SK-N-MC (cell line): ENCODE measurements around the gene CCDC82.

ENCODE experiments used
- DNase-seq: peaks from one replicate; pipeline ENCODE4 v3.0.0-alpha.2; 2011; ENCODE audit warnings: low read depth, low spot score
- H3K27ac ChIP-seq: fragments of 200-600 bp; sonication (generic); 2 replicates; pipeline ENCODE4 v1.5.1; 2016; ENCODE audit warnings: mixed run types
- H3K36me3 ChIP-seq: fragments of 200-600 bp; sonication (generic); 2 replicates; pipeline ENCODE4 v1.6.1; 2017; ENCODE audit warnings: antibody characterized with exemption, low read length, mixed read lengths; ENCODE audit not compliant: insufficient read depth
- H3K4me3 ChIP-seq: fragments of 200-600 bp; sonication (generic); 2 replicates; pipeline ENCODE4 v1.5.1; 2016
- H3K9ac ChIP-seq: fragments of 200-600 bp; sonication (generic); 2 replicates; pipeline ENCODE4 v1.8.0; 2017; ENCODE audit warnings: mixed run types, mixed read lengths; ENCODE audit not compliant: insufficient read length
- H3K9me3 ChIP-seq: fragments of 200-600 bp; sonication (generic); 2 replicates; pipeline ENCODE4 v1.6.1; 2017; ENCODE audit warnings: low read depth, mild to moderate bottlenecking, antibody characterized with exemption, low read length, moderate library complexity, mixed read lengths
- EZH2 ChIP-seq: fragments of 200-600 bp; sonication (generic); IDR thresholded peaks from one replicate; pipeline ENCODE4 v1.6.1; 2017; ENCODE audit warnings: antibody characterized with exemption
- FOXP2 ChIP-seq: optimal IDR thresholded peaks from 2 replicates; pipeline ENCODE3; 2011; ENCODE audit warnings: mild to moderate bottlenecking, moderate library complexity; ENCODE audit not compliant: insufficient read depth; ENCODE audit errors: extremely low read length, control extremely low read depth
- POLR2AphosphoS5 ChIP-seq: IDR thresholded peaks from 2 replicates; pipeline ENCODE4 v1.6.1; 2012; ENCODE audit warnings: mild to moderate bottlenecking, low read depth, low read length, borderline replicate concordance

CCDC82 gene

DNA sequence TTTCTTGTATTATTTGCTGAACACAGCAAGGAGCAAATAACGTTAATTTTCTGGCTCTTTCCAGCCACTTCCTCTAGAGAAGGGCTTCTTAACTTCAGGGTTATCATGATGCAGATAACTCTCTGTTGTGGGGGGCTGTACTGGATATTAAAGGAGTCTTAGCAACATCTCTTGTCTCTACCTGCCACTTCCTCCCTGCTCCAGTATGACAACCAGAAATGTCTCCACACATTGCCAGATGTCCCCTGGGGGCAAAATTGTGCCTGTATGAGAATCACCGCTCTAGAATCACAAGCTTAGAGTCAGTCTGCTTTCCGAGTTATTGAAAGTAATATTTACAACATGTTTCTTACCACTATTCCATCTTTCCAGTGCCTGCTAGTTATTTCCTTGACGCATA, 6.9 kb upstream of the CCDC82 start:
- Histone ChIP-seq H3K9me3 (no peaks in the 10 kb centered on the region), H3K27ac (no peak overlapping the region), H3K36me3 (no peaks in the 10 kb centered on the region), H3K9ac (no peak overlapping the region), H3K4me3 (no peak overlapping the region)
- DNase-seq: no peak
- TF ChIP-seq FOXP2: no peak
- TF ChIP-seq POLR2AphosphoS5: no peak
- no peak for TF ChIP-seq EZH2

DNA sequence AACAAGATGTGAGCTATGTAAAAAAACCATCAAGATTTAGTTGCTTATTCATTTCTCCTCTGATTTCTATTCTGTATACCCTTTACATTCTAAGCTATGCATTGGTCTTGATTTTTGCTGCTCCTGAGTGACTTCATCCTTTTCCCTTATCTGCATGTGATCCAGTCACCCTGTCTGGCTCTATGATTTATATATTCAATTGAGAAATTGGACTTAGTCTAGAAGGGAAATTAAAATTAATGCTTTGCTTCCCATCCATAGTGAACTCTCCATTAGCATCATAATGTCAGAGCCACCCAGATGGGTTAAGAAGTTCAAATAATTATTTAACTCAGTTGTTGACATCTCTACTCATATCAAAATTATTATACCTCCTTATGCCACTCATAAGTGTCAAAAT, 5.1 kb upstream of the CCDC82 start:
- no peak for DNase-seq
- TF ChIP-seq POLR2AphosphoS5 (no peak), EZH2 (no peak), FOXP2 (no peak)
- Histone ChIP-seq H3K4me3 (no peak overlapping the region), H3K9ac (no peak overlapping the region), H3K9me3 (no peaks in the 10 kb centered on the region), H3K27ac (no peak overlapping the region), H3K36me3 (no peaks in the 10 kb centered on the region)

- no peak for TF ChIP-seq POLR2AphosphoS5
- no peak for TF ChIP-seq FOXP2
- no peaks in the 10 kb centered on the region for H3K36me3 ChIP-seq
- no peak overlapping the region for H3K9ac ChIP-seq
- peak; percentile 28 for DNase-seq
- no peak overlapping the region for H3K4me3 ChIP-seq
- no peak overlapping the region for H3K27ac ChIP-seq
- no peaks in the 10 kb centered on the region for H3K9me3 ChIP-seq
These were observed 4.1 kb upstream of the CCDC82 start for GRCh38 chr11:96393753-96394348.

DNA sequence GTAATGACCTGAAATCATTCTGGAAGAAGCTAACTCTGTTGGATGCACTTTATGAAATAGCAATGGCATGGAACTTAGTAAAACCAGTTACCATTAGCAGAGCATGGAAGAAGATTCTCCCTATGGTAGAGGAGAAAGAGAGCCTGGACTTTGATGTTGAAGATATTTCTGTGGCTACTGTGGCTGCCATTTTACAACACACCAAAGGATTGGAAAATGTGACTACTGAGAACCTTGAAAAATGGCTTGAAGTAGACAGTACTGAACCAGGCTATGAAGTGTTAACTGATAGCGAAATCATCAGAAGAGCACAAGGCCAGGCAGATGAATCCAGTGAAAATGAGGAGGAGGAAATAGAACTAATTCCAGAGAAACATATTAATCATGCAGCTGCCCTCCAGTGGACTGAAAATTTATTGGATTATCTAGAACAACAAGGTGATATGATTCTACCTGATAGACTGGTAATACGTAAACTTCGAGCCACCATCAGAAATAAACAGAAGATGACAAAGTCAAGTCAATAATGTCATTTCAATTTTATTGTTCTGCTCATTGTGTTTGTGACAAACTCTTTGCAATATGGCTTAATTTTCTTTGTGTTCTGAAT, 2.1 kb upstream of the CCDC82 start:
- DNase-seq: no peak
- no peak overlapping the region for H3K9ac ChIP-seq
- no peak overlapping the region for H3K4me3 ChIP-seq
- H3K27ac ChIP-seq: no peak overlapping the region
- H3K36me3 ChIP-seq: no peaks in the 10 kb centered on the region
- TF ChIP-seq FOXP2: no peak
- no peak for TF ChIP-seq EZH2
- TF ChIP-seq POLR2AphosphoS5: no peak
- no peaks in the 10 kb centered on the region for H3K9me3 ChIP-seq

- Histone ChIP-seq H3K4me3 (peak overlapping the region; percentile 92), H3K27ac (no peak overlapping the region), H3K9me3 (no peaks in the 10 kb centered on the region), H3K36me3 (no peaks in the 10 kb centered on the region), H3K9ac (peak overlapping the region; percentile 83)
- no peak for DNase-seq
- TF ChIP-seq POLR2AphosphoS5: no peak
- TF ChIP-seq FOXP2: no peak
- no peak for TF ChIP-seq EZH2
These were observed 728 bp upstream of the CCDC82 start for GRCh38 chr11:96390488-96390792.

GRCh38 chr11:96388891-96389719, 607 bp downstream of the CCDC82 start:
- Histone ChIP-seq H3K9me3 (no peaks in the 10 kb centered on the region), H3K27ac (no peak overlapping the region), H3K36me3 (0 out of 2 replicates have a peak, but pooled peaks cover 3% of the 10 kb centered on the region), H3K4me3 (peak overlapping the region; percentile 92), H3K9ac (peak overlapping the region; percentile 77)
- no peak for TF ChIP-seq POLR2AphosphoS5
- peak; percentile 6 for TF ChIP-seq FOXP2
- DNase-seq: no peak

DNA sequence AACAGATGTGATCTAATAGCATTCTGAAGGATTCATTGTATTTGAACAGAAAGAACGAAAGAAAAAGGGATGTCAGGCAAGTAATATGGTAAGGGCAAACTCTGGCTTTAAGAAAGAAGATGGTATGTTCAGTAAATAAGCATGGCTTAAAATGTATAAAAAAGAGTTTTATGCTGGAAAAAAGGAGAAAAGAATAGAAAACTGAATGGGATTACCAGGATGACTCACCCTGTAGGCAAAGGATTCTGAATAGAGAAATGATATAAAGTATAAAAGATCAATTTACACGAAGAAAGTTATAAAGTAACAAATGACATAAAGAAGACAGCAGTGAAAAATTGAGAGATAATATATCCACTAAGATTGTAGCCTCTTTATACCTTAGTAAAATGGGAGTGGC, 4.5 kb downstream of the CCDC82 start:
- Histone ChIP-seq H3K27ac (no peak overlapping the region), H3K9ac (no peak overlapping the region), H3K36me3 (peaks cover 14% of the 10 kb centered on the region), H3K4me3 (no peak overlapping the region), H3K9me3 (no peaks in the 10 kb centered on the region)
- TF ChIP-seq EZH2 (no peak), FOXP2 (no peak), POLR2AphosphoS5 (no peak)
- no peak for DNase-seq

- peaks cover 14% of the 10 kb centered on the region for H3K36me3 ChIP-seq
- H3K9ac ChIP-seq: no peak overlapping the region
- no peak overlapping the region for H3K27ac ChIP-seq
- H3K4me3 ChIP-seq: no peak overlapping the region
- no peak for DNase-seq
- H3K9me3 ChIP-seq: no peaks in the 10 kb centered on the region
- TF ChIP-seq EZH2 (no peak), POLR2AphosphoS5 (no peak), FOXP2 (no peak)
These were observed 5.6 kb downstream of the CCDC82 start for GRCh38 chr11:96384156-96384555.

DNA sequence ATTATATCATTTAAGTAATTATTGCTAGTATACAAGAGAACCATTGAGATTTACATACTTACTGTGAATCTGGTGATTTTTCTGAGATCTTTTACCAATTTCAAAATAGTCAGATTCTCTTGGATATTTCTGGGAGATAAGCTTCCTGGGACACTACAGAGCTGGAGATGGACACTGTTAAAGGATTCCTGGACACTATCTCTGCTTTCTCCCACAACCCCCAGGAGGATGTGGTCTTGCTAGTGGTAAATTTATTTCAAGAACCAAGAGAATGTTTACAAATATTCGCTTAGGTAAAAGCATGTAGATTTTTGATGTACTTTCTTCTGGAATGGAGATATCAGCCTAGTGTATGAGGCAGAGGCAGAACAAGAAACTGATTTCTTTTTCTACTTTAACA, 12.9 kb downstream of the CCDC82 start:
- Histone ChIP-seq H3K27ac (no peak overlapping the region), H3K9me3 (no peaks in the 10 kb centered on the region), H3K36me3 (peaks cover 11% of the 10 kb centered on the region; the same call in 1 of the 2 replicates), H3K9ac (no peak overlapping the region), H3K4me3 (no peak overlapping the region)
- no peak for DNase-seq
- TF ChIP-seq EZH2: no peak
- TF ChIP-seq FOXP2: no peak
- TF ChIP-seq POLR2AphosphoS5: no peak
